DMS114 treated with DMSO at 0.1 percent for 48 hours (cell line): ENCODE data around the gene SLC39A10.

Source experiments
- DNase-seq: peaks from one replicate; lab custom pipeline; 2025; ENCODE audit not compliant: unreplicated experiment; lab: John Stamatoyannopoulos, UW

SLC39A10 gene

GRCh38 chr2:195716466-195716865, 59.4 kb downstream of the SLC39A10 start:
- no peak for DNase-seq

- no peak for DNase-seq
These were observed 64.0 kb downstream of the SLC39A10 start for GRCh38 chr2:195721042-195721441.

- no peak for DNase-seq
These were observed 65.0 kb downstream of the SLC39A10 start for GRCh38 chr2:195722075-195722474.

DNA sequence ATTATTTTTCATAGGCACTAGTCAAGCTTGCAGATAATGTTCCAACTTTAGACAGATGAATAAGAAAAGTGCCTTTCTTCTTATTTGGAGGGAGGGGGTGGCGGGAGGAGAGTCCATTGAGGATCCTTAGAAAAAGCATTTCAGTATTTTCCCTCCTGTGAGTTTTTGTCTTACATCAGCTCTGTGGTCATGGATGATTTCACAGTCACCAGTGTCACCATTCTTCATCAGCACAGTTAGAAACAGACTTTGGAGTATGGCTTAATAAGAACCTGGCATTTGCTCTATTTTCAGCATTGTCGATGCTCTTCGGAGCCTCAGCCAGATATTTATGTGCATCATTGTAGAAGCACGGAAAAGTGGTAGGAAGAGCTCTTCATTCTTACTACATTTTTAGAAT, 70.1 kb downstream of the SLC39A10 start:
- DNase-seq = no peak

DNA sequence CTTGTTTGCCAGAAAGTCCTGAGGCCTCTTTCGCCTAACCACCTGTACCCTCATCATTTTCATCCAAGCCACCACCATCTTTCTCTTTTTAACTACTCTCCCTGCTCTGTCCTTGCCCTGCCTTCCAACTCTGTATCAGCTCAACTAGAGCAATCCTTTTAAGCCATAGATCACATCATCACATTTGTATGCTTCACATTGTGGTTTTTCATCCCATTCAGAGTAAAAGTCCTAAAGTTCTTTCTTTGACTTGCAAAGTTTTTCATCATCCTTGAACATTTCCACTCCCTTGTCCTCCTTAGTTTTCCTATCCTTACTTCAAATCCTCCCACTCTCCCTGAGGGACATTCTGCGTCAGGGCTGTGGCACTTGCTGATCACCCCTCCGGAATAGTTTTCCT, 73.9 kb downstream of the SLC39A10 start:
- no peak for DNase-seq

DNA sequence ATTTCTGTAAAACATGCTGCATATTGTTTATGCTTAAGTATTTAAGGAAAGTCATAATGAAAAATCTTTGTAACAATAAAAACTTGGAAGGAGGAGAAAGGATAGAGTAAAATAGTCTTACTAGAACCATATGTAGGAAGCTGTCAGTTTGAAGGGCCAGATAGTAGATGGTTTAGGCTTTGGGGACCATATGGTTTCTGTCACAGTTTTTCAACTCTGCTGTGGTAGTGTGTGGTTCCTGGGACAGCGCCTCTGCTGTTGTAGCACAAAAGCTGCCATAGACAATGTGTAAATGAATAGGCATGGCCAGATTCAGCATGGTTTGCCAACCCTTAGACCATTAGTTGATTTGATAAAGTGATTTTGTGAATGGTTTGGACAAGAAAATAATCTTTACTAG, 75.5 kb downstream of the SLC39A10 start:
- DNase-seq = no peak

GRCh38 chr2:195733831-195734230, 76.8 kb downstream of the SLC39A10 start:
- DNase-seq = no peak

- no peak for DNase-seq
These were observed 77.4 kb downstream of the SLC39A10 start for GRCh38 chr2:195734395-195734794.

- DNase-seq = no peak
These were observed 77.9 kb downstream of the SLC39A10 start for GRCh38 chr2:195734931-195735330.

- no peak for DNase-seq
These were observed 78.3 kb downstream of the SLC39A10 start for GRCh38 chr2:195735347-195735746.

DNA sequence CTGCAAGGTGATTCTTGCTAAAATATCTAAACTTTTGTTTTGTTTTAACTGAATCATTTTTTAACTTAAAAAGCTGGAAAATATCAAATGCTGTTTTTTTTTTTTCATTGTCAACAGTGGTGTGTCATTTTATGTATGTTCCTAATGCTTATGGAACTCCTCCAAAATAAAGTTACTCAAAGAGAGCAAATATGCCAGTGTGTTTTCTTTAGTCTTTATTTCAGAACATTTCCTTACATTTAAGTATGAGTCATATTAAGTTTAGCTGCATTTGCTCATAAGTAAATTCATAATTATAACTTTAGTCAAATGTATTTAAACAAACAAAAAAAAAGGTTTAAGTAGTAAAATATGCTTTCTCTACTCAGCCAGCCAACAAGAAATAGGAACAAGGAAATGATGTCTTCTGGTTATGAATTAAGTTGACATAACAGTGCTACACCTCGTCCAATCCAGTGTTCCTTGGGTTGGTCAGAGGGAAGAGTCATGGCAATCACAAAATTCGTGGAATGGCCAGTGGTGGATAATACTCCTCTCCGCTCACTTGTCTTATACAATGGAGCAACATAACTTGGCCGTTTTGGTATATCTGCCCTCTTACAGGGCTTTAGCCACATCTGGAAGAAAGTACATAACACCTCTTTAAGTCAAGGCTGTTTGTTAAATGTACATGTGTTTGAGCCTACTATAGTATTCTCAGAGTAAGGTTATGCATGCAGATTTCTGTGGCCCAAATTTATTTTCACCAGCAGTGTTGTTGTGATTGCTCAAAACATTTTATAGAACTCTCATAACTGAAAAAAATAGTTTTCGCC, 80.7 kb downstream of the SLC39A10 start:
- no peak for DNase-seq

GRCh38 chr2:195741191-195741590, 84.2 kb downstream of the SLC39A10 start:
- DNase-seq = no peak

DNA sequence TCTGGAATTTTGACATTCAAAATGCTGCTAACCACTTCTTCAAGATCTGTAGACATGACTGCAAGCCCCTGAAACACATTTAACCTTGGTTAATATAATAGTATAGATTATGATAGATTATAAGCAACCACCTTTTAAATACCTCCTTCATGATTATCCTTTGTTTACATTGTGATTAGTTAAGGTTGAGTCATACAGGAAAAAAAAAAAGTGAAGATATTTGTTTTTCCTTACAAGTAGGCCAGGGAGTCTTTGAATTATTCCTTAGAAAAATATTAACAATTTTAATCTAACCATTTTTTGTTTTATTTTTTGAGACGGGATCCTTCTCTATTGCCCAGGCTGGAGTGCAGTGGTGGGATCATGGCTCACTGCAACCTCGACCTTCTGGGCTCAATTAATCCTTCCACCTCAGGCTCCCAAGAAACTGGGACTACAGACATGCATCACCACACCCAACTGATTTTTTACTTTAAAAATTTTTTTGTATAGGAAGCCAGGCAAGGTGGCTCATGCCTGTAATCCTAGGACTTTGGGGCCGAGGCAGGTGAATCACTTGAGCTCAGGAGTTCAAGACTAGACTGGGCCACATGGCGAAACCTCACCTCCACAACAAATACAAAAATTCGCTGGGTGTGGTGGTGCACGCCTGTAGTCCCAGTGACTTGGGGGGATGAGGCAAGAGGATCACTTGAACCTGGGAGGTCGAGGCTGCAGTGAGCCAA, 99.4 kb downstream of the SLC39A10 start:
- no peak for DNase-seq

DNA sequence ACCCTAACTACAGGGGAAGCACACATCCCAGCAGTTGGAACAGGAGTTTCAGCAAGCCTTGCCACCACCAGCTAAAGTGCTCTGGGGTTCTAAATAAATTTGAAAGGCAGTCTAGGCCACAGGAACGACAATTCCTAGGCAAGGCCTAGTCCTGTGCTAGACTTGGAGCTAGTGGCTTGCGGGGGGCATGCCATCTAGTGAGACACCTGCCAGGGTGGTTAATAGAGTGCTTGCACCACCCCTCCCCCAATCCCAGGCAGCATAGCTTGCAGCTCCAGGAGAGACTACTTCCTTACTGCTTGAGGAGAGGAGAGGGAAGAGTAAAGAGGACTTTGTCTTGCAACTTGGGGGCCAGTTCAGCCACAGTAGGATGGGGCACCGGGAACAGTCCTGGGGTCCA, 101.8 kb downstream of the SLC39A10 start:
- DNase-seq = no peak

DNA sequence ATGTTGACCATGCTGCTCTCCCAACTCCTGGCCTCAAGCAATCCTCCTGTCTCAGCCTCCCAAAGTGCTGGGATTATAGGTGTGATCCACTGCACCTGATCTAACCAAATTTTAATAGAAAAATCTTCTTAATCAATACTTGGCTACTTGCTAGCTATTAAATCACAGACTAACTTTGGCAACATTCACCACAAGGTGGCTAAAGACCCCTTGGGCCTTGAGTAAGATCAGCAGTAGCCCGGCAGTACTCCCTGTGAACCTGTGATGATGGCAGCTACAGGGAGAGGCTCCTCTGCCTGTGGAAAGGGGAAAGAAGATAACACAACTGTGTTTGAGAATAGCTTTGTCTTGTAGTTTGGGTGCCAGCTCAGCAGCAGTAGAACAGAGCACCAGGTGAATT, 102.9 kb downstream of the SLC39A10 start:
- no peak for DNase-seq

DNA sequence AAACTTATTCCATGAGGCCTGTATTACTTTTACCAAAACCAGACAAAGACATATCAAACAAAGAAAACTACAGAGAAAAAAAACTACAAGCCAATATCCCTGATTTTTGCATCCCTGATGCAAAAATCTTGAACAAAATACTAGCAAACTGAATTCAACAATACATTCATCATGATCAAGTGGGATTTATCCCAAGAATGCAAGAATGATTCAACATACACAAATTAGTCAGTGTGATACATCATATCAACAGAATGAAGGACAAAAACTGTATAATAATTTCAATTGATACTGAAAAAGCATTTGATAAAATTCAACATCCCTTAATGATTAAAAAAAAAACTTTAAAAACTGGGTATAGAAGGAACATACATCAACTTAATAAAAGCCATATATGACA, 106.8 kb downstream of the SLC39A10 start:
- no peak for DNase-seq

DNA sequence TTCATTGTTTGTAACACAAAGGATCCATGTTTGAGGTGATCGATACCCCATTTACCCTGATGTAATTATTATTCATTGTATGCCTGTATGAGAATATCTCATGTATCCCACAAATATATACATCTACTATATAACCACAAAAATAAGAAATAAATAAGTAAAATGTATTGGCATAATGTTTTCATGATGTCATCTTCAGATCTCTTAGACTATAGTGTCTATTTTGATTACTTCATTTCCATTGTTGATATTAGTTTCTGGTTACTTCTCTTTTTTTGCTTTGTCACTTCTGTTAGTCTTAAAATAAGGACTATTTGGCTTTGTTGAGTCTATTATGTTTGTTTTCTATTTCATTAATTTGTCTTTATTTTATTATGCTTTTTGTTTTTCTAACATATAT, 109.7 kb downstream of the SLC39A10 start:
- no peak for DNase-seq

GRCh38 chr2:195768431-195768830, 111.4 kb downstream of the SLC39A10 start:
- no peak for DNase-seq

DNA sequence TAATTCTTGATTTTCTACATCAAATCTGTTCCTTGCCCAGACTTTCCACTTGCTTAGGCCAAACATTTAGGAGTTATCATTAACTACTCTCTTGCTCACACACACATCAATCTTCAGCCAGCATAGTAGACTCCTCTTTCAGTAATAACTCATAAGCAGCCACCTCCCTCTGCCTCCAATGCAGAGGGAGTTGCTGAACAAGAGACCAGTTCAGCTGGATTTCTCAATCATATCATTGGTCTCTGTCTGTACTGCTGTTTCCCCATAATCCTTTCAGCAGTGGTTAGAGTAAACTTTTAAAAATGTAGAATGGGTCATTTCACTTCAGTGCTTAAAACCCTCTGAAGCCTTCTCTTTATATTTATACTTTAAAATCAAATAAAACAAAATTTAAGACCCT, 112.9 kb downstream of the SLC39A10 start:
- DNase-seq = no peak

DNA sequence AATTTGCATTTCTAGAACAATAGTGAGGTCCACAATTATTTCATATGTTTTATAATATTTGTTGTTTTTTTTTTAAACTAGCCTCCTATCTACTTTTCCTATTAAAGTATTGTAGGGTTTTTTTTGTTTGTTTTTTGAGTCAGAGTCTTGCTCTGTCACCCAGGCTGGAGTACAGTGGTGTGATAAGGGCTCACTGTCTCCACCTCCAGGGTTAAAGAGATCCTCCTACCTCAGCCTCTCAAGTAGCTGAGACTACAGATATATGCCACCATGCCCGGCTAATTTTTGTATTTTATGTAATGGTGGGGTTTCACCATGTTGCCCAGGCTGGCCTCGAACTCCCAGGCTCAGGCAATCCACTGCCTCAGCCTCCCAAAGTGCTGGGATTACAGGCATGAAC, 122.5 kb downstream of the SLC39A10 start:
- no peak for DNase-seq

GRCh38 chr2:195782156-195782555, 125.1 kb downstream of the SLC39A10 start:
- no peak for DNase-seq
